Peyer's patch (tissue), 4 donors: ENCODE measurements around the gene DCN.

ENCODE experiments used
- POLR2A ChIP-seq, 2 donors: fragments of 450-650 bp; IDR thresholded peaks; one replicate each; pipeline ENCODE4 v1.5.1; 2017; ENCODE audit warnings: antibody characterized with exemption in 2 of 2, mild to moderate bottlenecking in 2 of 2, moderate library complexity in 2 of 2
- TF ChIP-seq, protein P1 (sequence below), 6 experiments: fragments of 450-650 bp in 4 of 6; fragments of 200-600 bp in 2 of 6; sonication (generic) in 1 of 6; IDR thresholded peaks; one replicate each; pipeline ENCODE4 v1.5.1; 2017 to 2019; ENCODE audit warnings: antibody characterized with exemption in 6 of 6, mild to moderate bottlenecking in 3 of 6, moderate library complexity in 1 of 6

DNA sequence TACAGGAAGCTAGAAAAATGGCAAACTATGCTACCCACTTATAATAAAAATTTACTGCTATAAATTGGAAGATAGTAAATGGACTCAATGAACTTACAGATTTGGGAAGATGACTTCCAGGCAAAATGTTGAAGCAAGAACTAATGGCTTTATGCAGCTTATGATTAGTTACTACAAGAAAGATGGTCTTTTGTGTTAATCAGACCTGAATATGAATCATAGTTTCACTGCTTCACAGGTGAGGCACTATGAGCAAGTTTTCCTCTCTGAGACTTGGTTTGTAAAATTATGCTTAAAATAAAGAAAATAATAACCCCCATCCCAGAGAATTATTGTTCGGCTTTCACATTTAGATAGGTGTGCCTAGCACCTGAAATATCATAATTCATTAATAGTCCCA is 19.8 kb upstream of the DCN start:
- TF ChIP-seq POLR2A (IDR thresholded peaks at IDR 0.05): no peak
- TF ChIP-seq, protein P1, sequence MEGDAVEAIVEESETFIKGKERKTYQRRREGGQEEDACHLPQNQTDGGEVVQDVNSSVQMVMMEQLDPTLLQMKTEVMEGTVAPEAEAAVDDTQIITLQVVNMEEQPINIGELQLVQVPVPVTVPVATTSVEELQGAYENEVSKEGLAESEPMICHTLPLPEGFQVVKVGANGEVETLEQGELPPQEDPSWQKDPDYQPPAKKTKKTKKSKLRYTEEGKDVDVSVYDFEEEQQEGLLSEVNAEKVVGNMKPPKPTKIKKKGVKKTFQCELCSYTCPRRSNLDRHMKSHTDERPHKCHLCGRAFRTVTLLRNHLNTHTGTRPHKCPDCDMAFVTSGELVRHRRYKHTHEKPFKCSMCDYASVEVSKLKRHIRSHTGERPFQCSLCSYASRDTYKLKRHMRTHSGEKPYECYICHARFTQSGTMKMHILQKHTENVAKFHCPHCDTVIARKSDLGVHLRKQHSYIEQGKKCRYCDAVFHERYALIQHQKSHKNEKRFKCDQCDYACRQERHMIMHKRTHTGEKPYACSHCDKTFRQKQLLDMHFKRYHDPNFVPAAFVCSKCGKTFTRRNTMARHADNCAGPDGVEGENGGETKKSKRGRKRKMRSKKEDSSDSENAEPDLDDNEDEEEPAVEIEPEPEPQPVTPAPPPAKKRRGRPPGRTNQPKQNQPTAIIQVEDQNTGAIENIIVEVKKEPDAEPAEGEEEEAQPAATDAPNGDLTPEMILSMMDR (IDR thresholded peaks at IDR 0.05): no peak
